ENCODE data around the gene MMP15. TPM values are rescaled to one million over a fixed set of nuclear protein-coding genes. Genes with fewer than 3 reads are reported as not detected.
A peak's percentile ranks its signal among the peaks of the same experiment; 100 is the strongest.

Gene MMP15
- total and polyA plus RNA-seq, 2 of the 13 experiments (the other 11 are each of a cell fraction or from before 2014, with no cell fraction given): 35.2 to 44.9 TPM

DNA sequence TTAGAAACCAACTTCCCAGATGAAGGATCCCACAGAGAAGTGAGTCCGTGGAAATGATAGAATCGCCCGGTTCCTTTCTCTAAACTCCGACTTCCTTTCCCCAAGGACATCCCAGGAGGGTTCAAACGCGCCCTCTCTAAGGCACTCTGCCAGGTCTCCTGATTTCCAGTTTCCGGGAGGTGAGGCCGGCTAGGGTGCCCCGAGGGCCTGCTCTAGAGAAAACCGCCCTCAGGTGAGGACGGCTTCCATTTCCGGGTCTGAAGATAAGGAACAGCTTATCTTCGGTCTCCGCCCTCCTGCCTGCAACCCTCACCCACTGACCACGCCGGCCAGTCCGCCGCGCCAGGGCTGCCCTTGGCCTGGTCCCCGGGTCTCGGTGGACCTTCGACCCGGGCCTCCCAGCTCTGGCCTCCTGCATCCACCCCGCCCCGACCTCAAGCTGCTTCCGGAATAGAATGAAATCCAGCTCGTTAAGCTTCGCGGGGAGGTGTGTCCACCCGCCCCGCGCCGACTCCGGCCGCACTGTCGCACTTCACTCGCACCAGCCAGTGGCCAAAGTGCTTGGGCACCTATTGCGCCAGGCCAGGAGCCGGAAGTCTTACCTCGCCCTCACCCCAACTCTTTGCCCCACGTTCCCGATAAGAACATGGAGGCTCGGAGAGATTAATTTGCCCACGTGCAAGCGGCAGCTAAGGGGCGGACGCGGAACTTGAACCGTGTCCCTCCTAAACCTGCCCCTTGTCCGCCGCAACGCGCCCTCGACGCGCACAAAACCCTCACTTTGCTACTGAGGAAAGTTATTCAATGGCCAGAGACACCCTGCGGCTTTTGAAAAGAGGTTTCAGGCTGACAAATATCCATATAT is 836 bp upstream of the MMP15 start (continued):
- peak; percentile 81; the same call in 1 of the 2 replicates for TF ChIP-seq THAP8 (CRISPR knock-in tag; IDR thresholded peaks at IDR 0.05; ENCODE audit: borderline replicate concordance)
- TF ChIP-seq PHF8 (CRISPR knock-in tag; IDR thresholded peaks at IDR 0.05): peak; percentile 73
- TF ChIP-seq KIAA2018 (CRISPR knock-in tag; IDR thresholded peaks at IDR 0.05; ENCODE audit: borderline replicate concordance): no peak
- peak; percentile 52; the same call in 1 of the 2 replicates for TF ChIP-seq GFI1 (CRISPR knock-in tag; IDR thresholded peaks at IDR 0.05; ENCODE audit: borderline replicate concordance)
- peak; percentile 71; the same call in 1 of the 2 replicates for TF ChIP-seq TGIF2 (CRISPR knock-in tag; IDR thresholded peaks at IDR 0.05)
- no peak for TF ChIP-seq SP1 (IDR thresholded peaks at IDR 0.05)
- no peak; the same call in none of the 2 replicates for TF ChIP-seq SP1 (CRISPR knock-in tag; IDR thresholded peaks at IDR 0.05)
- no peak for TF ChIP-seq ZNF577 (CRISPR knock-in tag; IDR thresholded peaks at IDR 0.05; ENCODE audit: borderline replicate concordance, low read depth)
- TF ChIP-seq BCL6 (CRISPR knock-in tag; IDR thresholded peaks at IDR 0.05): peak; percentile 87
- TF ChIP-seq, protein P1, sequence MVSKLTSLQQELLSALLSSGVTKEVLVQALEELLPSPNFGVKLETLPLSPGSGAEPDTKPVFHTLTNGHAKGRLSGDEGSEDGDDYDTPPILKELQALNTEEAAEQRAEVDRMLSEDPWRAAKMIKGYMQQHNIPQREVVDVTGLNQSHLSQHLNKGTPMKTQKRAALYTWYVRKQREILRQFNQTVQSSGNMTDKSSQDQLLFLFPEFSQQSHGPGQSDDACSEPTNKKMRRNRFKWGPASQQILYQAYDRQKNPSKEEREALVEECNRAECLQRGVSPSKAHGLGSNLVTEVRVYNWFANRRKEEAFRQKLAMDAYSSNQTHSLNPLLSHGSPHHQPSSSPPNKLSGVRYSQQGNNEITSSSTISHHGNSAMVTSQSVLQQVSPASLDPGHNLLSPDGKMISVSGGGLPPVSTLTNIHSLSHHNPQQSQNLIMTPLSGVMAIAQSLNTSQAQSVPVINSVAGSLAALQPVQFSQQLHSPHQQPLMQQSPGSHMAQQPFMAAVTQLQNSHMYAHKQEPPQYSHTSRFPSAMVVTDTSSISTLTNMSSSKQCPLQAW (CRISPR knock-in tag; IDR thresholded peaks at IDR 0.05): peak; percentile 95
- TF ChIP-seq ZNF180 (CRISPR knock-in tag; IDR thresholded peaks at IDR 0.05; ENCODE audit: borderline replicate concordance, low read depth): no peak
- peak; percentile 71; the same call in 1 of the 2 replicates for TF ChIP-seq LBX2 (CRISPR knock-in tag; IDR thresholded peaks at IDR 0.05; ENCODE audit: borderline replicate concordance)
- TF ChIP-seq, protein P2, sequence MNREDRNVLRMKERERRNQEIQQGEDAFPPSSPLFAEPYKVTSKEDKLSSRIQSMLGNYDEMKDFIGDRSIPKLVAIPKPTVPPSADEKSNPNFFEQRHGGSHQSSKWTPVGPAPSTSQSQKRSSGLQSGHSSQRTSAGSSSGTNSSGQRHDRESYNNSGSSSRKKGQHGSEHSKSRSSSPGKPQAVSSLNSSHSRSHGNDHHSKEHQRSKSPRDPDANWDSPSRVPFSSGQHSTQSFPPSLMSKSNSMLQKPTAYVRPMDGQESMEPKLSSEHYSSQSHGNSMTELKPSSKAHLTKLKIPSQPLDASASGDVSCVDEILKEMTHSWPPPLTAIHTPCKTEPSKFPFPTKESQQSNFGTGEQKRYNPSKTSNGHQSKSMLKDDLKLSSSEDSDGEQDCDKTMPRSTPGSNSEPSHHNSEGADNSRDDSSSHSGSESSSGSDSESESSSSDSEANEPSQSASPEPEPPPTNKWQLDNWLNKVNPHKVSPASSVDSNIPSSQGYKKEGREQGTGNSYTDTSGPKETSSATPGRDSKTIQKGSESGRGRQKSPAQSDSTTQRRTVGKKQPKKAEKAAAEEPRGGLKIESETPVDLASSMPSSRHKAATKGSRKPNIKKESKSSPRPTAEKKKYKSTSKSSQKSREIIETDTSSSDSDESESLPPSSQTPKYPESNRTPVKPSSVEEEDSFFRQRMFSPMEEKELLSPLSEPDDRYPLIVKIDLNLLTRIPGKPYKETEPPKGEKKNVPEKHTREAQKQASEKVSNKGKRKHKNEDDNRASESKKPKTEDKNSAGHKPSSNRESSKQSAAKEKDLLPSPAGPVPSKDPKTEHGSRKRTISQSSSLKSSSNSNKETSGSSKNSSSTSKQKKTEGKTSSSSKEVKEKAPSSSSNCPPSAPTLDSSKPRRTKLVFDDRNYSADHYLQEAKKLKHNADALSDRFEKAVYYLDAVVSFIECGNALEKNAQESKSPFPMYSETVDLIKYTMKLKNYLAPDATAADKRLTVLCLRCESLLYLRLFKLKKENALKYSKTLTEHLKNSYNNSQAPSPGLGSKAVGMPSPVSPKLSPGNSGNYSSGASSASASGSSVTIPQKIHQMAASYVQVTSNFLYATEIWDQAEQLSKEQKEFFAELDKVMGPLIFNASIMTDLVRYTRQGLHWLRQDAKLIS (CRISPR knock-in tag; IDR thresholded peaks at IDR 0.05): no peak

Measured in HepG2 (cell line).